Measurements from ENCODE around the gene CSNK1G2.

DNA sequence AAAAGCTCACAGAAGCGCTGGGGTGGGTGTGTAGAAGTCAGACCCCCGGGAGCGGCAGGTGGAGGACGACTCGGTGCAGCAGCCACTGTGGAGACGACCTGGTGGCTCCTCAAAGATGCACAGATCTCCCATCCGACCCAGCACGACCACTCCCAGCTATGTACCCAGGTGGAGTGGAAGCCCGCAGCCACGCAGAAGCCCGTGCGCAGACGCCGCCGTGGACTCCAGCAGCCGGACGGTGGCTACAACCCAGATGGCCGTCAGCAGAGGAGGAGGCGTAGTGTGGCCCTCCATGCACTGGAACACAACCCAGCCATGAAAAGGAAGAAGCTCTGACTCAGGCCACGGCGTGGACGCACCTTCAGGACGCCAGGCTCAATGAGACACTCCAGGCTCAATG lies 21.7 kb downstream of the CSNK1G2 start:
- TF ChIP-seq, protein P1, sequence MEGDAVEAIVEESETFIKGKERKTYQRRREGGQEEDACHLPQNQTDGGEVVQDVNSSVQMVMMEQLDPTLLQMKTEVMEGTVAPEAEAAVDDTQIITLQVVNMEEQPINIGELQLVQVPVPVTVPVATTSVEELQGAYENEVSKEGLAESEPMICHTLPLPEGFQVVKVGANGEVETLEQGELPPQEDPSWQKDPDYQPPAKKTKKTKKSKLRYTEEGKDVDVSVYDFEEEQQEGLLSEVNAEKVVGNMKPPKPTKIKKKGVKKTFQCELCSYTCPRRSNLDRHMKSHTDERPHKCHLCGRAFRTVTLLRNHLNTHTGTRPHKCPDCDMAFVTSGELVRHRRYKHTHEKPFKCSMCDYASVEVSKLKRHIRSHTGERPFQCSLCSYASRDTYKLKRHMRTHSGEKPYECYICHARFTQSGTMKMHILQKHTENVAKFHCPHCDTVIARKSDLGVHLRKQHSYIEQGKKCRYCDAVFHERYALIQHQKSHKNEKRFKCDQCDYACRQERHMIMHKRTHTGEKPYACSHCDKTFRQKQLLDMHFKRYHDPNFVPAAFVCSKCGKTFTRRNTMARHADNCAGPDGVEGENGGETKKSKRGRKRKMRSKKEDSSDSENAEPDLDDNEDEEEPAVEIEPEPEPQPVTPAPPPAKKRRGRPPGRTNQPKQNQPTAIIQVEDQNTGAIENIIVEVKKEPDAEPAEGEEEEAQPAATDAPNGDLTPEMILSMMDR (IDR thresholded peaks at IDR 0.05): no peak
- no peak for TF ChIP-seq POLR2A (IDR thresholded peaks at IDR 0.05)

Measured in Peyer's patch (tissue), 4 donors.